Measurements from ENCODE around the gene CC2D1B. TPM values are rescaled to one million over a fixed set of nuclear protein-coding genes. Genes with fewer than 3 reads are reported as not detected.

Gene CC2D1B
- total RNA-seq, 1 experiment from 2014 or later = 29.5 TPM

DNA sequence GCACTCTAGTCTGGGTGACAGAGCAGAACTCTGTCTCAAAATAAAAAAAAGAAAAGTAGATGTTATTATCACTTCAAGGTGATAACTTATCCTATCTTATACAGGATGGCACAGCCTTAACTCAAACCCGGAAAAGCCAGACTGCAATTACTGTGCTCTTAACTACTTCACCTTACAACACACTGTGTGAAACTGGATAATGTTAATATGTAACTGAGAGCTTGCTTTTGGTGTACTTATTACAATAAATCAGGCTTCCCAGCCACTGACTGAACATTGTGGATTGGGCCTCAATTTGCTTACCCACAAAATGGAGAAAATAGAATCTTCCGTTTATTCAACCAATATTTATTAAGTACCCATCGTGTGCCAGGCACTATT is 36.8 kb upstream of the CC2D1B start:
- Mint-ChIP-seq H3K27ac (ENCODE audit: low read depth, unreplicated experiment) (peak overlapping the region; percentile 97), H3K4me1 (ENCODE audit: insufficient read depth, unreplicated experiment) (peaks cover 7% of the 10 kb centered on the region), H3K36me3 (ENCODE audit: insufficient read depth, unreplicated experiment) (peaks cover 47% of the 10 kb centered on the region), H3K4me3 (ENCODE audit: unreplicated experiment) (peak overlapping the region; percentile 100), H3K27me3 (ENCODE audit: insufficient read depth, unreplicated experiment) (no peaks in the 10 kb centered on the region), H3K9me3 (ENCODE audit: unreplicated experiment) (no peaks in the 10 kb centered on the region)
- POLR2A ChIA-PET = interaction anchor here (2.1 to 5.2 kb wide), 3 partner anchors 9 to 37 kb away, joined by 9 to 46 read pairs (median 38); partner anchors contain the start of gene CC2D1B
- intact Hi-C loops (cut with micrococcal nuclease) = loop anchor here (5.0 kb wide), 3 partner anchors 36 to 264 kb away; partner anchors contain the start of genes CC2D1B and TUT4
- CTCF ChIA-PET = no interaction called here
- BruUV-seq (replicated peaks) = no TSS peak
- TF ChIP-seq, protein P1, sequence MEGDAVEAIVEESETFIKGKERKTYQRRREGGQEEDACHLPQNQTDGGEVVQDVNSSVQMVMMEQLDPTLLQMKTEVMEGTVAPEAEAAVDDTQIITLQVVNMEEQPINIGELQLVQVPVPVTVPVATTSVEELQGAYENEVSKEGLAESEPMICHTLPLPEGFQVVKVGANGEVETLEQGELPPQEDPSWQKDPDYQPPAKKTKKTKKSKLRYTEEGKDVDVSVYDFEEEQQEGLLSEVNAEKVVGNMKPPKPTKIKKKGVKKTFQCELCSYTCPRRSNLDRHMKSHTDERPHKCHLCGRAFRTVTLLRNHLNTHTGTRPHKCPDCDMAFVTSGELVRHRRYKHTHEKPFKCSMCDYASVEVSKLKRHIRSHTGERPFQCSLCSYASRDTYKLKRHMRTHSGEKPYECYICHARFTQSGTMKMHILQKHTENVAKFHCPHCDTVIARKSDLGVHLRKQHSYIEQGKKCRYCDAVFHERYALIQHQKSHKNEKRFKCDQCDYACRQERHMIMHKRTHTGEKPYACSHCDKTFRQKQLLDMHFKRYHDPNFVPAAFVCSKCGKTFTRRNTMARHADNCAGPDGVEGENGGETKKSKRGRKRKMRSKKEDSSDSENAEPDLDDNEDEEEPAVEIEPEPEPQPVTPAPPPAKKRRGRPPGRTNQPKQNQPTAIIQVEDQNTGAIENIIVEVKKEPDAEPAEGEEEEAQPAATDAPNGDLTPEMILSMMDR (IDR thresholded peaks at IDR 0.05; ENCODE audit: unreplicated experiment) = no peak
- DNase-seq (ENCODE audit: unreplicated experiment) = no peak

DNA sequence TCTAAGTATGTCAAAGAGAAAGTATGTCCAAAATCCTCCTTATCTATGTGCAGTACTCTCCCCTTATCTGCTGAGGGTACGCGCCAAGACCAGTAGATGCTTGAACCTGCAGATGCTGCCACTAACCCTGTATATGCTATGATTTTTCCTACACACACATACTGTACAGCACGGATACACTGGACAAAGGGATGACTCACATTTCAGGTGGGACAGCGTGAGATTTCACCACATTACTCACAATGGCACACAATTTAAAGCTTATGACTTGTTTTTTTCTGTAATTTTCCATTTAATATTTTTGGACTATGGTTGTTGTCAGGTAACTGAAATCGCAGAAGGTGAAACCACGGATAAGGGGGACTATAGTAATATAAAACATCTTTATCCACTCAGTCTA is 34.1 kb upstream of the CC2D1B start:
- peaks cover 30% of the 10 kb centered on the region for H3K36me3 Mint-ChIP-seq (ENCODE audit: insufficient read depth, unreplicated experiment)
- H3K27me3 Mint-ChIP-seq (ENCODE audit: insufficient read depth, unreplicated experiment) = no peaks in the 10 kb centered on the region
- H3K4me1 Mint-ChIP-seq (ENCODE audit: insufficient read depth, unreplicated experiment) = peaks cover 7% of the 10 kb centered on the region
- H3K4me3 Mint-ChIP-seq (ENCODE audit: unreplicated experiment) = no peak overlapping the region
- intact Hi-C loops (cut with micrococcal nuclease) = loop anchor here (5.0 kb wide), 3 partner anchors 33 to 267 kb away; partner anchors contain the start of genes CC2D1B and TUT4
- peak; percentile 52 for DNase-seq (ENCODE audit: unreplicated experiment)
- TF ChIP-seq, protein P1 (IDR thresholded peaks at IDR 0.05; ENCODE audit: unreplicated experiment) = no peak
- H3K27ac Mint-ChIP-seq (ENCODE audit: low read depth, unreplicated experiment) = peak overlapping the region; percentile 70
- H3K9me3 Mint-ChIP-seq (ENCODE audit: unreplicated experiment) = no peaks in the 10 kb centered on the region
- BruUV-seq (replicated peaks) = no TSS peak
- ChIA-PET POLR2A (interaction anchor here (0.6 to 1.7 kb wide), 2 partner anchors 31 to 362 kb away, joined by 3 to 11 read pairs; no protein-coding TSS in a partner anchor), CTCF (no interaction called here)

DNA sequence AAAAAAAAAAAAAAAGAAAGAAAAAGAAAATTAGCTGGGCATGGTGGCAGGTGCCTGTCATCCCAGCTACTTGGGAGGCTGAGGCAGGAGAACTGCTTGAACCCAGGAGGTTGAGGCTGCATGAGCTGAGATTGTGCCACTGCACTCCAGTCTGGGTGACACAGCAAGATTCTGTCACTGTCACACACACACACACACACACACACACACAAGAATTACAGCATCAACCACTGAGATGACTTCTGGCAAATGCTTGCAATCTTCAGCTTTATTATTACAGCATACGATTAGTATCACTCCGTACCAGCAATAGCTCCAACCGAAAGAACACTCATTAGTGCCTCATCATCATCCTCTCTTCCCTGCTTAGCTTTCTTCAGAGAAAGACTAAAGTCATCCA is 33.6 kb upstream of the CC2D1B start:
- TF ChIP-seq, protein P1 (IDR thresholded peaks at IDR 0.05; ENCODE audit: unreplicated experiment) = no peak
- Mint-ChIP-seq H3K4me3 (ENCODE audit: unreplicated experiment) (no peak overlapping the region), H3K9me3 (ENCODE audit: unreplicated experiment) (no peaks in the 10 kb centered on the region), H3K27ac (ENCODE audit: low read depth, unreplicated experiment) (no peak overlapping the region), H3K36me3 (ENCODE audit: insufficient read depth, unreplicated experiment) (peaks cover 34% of the 10 kb centered on the region), H3K4me1 (ENCODE audit: insufficient read depth, unreplicated experiment) (peaks cover 7% of the 10 kb centered on the region), H3K27me3 (ENCODE audit: insufficient read depth, unreplicated experiment) (no peaks in the 10 kb centered on the region)
- no TSS peak for BruUV-seq (replicated peaks)
- CTCF ChIA-PET = no interaction called here
- intact Hi-C loops (cut with micrococcal nuclease) = loop anchor here (5.0 kb wide), 3 partner anchors 32 to 268 kb away; partner anchors contain the start of genes CC2D1B and TUT4
- DNase-seq (ENCODE audit: unreplicated experiment) = no peak
- POLR2A ChIA-PET = interaction anchor here (0.6 to 1.7 kb wide), 2 partner anchors 31 to 362 kb away, joined by 3 to 11 read pairs; no protein-coding TSS in a partner anchor

DNA sequence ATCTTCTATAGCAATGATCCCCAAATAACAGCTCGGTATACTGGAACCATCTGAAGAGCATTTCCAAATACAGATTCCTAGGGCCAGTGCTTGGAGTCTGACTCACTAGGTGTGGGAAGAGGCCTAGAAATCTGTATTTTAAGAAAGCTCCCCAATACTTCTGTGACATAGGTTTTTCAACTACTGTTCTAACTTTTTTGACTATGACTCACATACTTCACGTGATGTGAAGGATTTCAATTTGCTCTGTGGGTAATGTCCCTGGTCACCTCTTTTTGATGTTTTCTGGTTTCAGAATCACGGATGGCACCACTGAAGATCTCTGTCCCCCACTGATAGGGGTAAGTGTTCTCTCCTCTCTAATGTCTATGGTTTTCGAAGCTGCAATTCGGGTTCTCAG is 27.2 kb upstream of the CC2D1B start:
- BruUV-seq (replicated peaks) = no TSS peak
- DNase-seq (ENCODE audit: unreplicated experiment) = no peak
- no peaks in the 10 kb centered on the region for H3K4me1 Mint-ChIP-seq (ENCODE audit: insufficient read depth, unreplicated experiment)
- intact Hi-C loops (cut with micrococcal nuclease) = no loop called here
- H3K4me3 Mint-ChIP-seq (ENCODE audit: unreplicated experiment) = no peak overlapping the region
- no peaks in the 10 kb centered on the region for H3K9me3 Mint-ChIP-seq (ENCODE audit: unreplicated experiment)
- TF ChIP-seq, protein P1 (IDR thresholded peaks at IDR 0.05; ENCODE audit: unreplicated experiment) = no peak
- ChIA-PET POLR2A (interaction anchor here (0.6 to 2.4 kb wide), 3 partner anchors 11 to 78 kb away, joined by 3 to 9 read pairs (median 6); partner anchors contain the start of genes ORC1 and PRPF38A), CTCF (no interaction called here)
- no peaks in the 10 kb centered on the region for H3K27me3 Mint-ChIP-seq (ENCODE audit: insufficient read depth, unreplicated experiment)
- peaks cover 29% of the 10 kb centered on the region for H3K36me3 Mint-ChIP-seq (ENCODE audit: insufficient read depth, unreplicated experiment)
- peak overlapping the region; percentile 22 for H3K27ac Mint-ChIP-seq (ENCODE audit: low read depth, unreplicated experiment)
